Skeletal muscle satellite cell (primary cell): ENCODE results near the gene NR1H4. TPM values are rescaled to one million over a fixed set of nuclear protein-coding genes. Genes with fewer than 3 reads are reported as not detected.
A peak's percentile ranks its signal among the peaks of the same experiment; 100 is the strongest.
"Not testable (repeated sequence)": the region's sequence is repeated elsewhere in the genome, so short reads cannot be mapped to it uniquely, and the experiment has no call there.

Experiments used
- H3K27me3 ChIP-seq: 2 replicates; pipeline ENCODE4 v1.7.0; 2013; ENCODE audit warnings: low read length; ENCODE audit not compliant: control insufficient read depth, insufficient read depth
- H3K36me3 ChIP-seq: 2 replicates; pipeline ENCODE4 v1.7.0; 2013; ENCODE audit warnings: mild to moderate bottlenecking, control low read depth, low read length; ENCODE audit not compliant: insufficient read depth
- H3K4me1 ChIP-seq: 2 replicates; pipeline ENCODE4 v1.7.0; 2013; ENCODE audit warnings: low read length; ENCODE audit not compliant: control insufficient read depth, insufficient read depth
- H3K4me2 ChIP-seq: 2 replicates; pipeline ENCODE4 v1.7.0; 2013; ENCODE audit warnings: mild to moderate bottlenecking, low read length
- H3K4me3 ChIP-seq: 2 replicates; pipeline ENCODE4 v1.7.0; 2013; ENCODE audit warnings: low read length
- H3K9ac ChIP-seq: 2 replicates; pipeline ENCODE4 v1.7.0; 2013; ENCODE audit warnings: mild to moderate bottlenecking, low read depth, low read length, moderate library complexity
- H3K9me3 ChIP-seq: replicated peaks from 2 replicates; pipeline ENCODE4 v1.7.0; 2013; ENCODE audit warnings: mild to moderate bottlenecking, control low read depth, low read length
- total RNA-seq: library from RNA; depleted of rRNA; stranded (reverse); fragments of >200 nt; gene quantifications from 2 replicates; pipeline ENCODE4 v1.2.3, GENCODE V29; 2012; rRNA removed

Gene NR1H4
- not detected in 2 replicates for total RNA-seq

- H3K9me3 ChIP-seq, result no peaks in the 10 kb centered on the region
- H3K36me3 ChIP-seq, result no peaks in the 10 kb centered on the region
- H3K4me3 ChIP-seq, result no peak within 1 kb of the TSS
- peaks cover 7% of the 10 kb centered on the region for H3K27me3 ChIP-seq
- no peak within 1 kb of the TSS for H3K9ac ChIP-seq
- H3K4me2 ChIP-seq, result no peak within 1 kb of the TSS
- no peaks in the 10 kb centered on the region for H3K4me1 ChIP-seq
These were observed at the start of gene NR1H4 for GRCh38 chr12:100473716-100474150. Gene NR1H4 (plus strand): TSS chr12:100473866. CDS start chr12:100493324, 19,458 bp downstream.

GRCh38 chr12:100426145-100426544 is 47.5 kb upstream of the NR1H4 start:
- no peaks in the 10 kb centered on the region for H3K9me3 ChIP-seq
- no peaks in the 10 kb centered on the region for H3K36me3 ChIP-seq
- H3K9ac ChIP-seq, result no peak overlapping the region
- H3K4me1 ChIP-seq, result peaks cover 7% of the 10 kb centered on the region
- H3K4me3 ChIP-seq, result no peak overlapping the region
- no peak overlapping the region for H3K4me2 ChIP-seq
- no peaks in the 10 kb centered on the region for H3K27me3 ChIP-seq

GRCh38 chr12:100427078-100427477 is 46.6 kb upstream of the NR1H4 start:
- no peaks in the 10 kb centered on the region for H3K27me3 ChIP-seq
- no peak overlapping the region for H3K4me3 ChIP-seq
- H3K36me3 ChIP-seq, result no peaks in the 10 kb centered on the region
- peak overlapping the region; percentile 13 for H3K4me2 ChIP-seq
- H3K9ac ChIP-seq, result no peak overlapping the region
- peaks cover 7% of the 10 kb centered on the region for H3K4me1 ChIP-seq
- no peaks in the 10 kb centered on the region for H3K9me3 ChIP-seq

- H3K4me3 ChIP-seq, H3K9ac ChIP-seq, H3K4me1 ChIP-seq, H3K36me3 ChIP-seq, H3K4me2 ChIP-seq, H3K27me3 ChIP-seq, H3K9me3 ChIP-seq: not testable (repeated sequence)
These were observed 43.4 kb upstream of the NR1H4 start for GRCh38 chr12:100430251-100430650.

- no peaks in the 10 kb centered on the region for H3K36me3 ChIP-seq
- no peaks in the 10 kb centered on the region for H3K9me3 ChIP-seq
- no peak overlapping the region for H3K9ac ChIP-seq
These were observed 40.0 kb upstream of the NR1H4 start for GRCh38 chr12:100433701-100434100.

GRCh38 chr12:100434177-100434576 is 39.5 kb upstream of the NR1H4 start:
- H3K4me1 ChIP-seq, result no peaks in the 10 kb centered on the region
- no peak overlapping the region for H3K9ac ChIP-seq
- no peaks in the 10 kb centered on the region for H3K27me3 ChIP-seq
- no peak overlapping the region for H3K4me2 ChIP-seq
- H3K9me3 ChIP-seq, result no peaks in the 10 kb centered on the region
- no peak overlapping the region for H3K4me3 ChIP-seq
- H3K36me3 ChIP-seq, result no peaks in the 10 kb centered on the region

More at GRCh38 chr12:100433701-100434100, 40.0 kb upstream of the NR1H4 start:
- H3K4me3 ChIP-seq, result no peak overlapping the region
- no peaks in the 10 kb centered on the region for H3K27me3 ChIP-seq
- no peak overlapping the region for H3K4me2 ChIP-seq
- H3K4me1 ChIP-seq, result no peaks in the 10 kb centered on the region

- Histone ChIP-seq H3K4me1 (no peaks in the 10 kb centered on the region), H3K36me3 (no peaks in the 10 kb centered on the region), H3K27me3 (peaks cover 4% of the 10 kb centered on the region), H3K9ac (no peak overlapping the region), H3K9me3 (no peaks in the 10 kb centered on the region), H3K4me2 (no peak overlapping the region), H3K4me3 (no peak overlapping the region)
These were observed 37.7 kb upstream of the NR1H4 start for GRCh38 chr12:100435957-100436356.

GRCh38 chr12:100437038-100437841 is 36.4 kb upstream of the NR1H4 start:
- Histone ChIP-seq H3K36me3 (no peaks in the 10 kb centered on the region), H3K9me3 (no peaks in the 10 kb centered on the region), H3K4me1 (no peaks in the 10 kb centered on the region), H3K9ac (no peak overlapping the region), H3K4me2 (no peak overlapping the region), H3K27me3 (peaks cover 12% of the 10 kb centered on the region), H3K4me3 (no peak overlapping the region)

GRCh38 chr12:100439797-100440196 is 33.9 kb upstream of the NR1H4 start:
- H3K27me3 ChIP-seq, result peaks cover 12% of the 10 kb centered on the region
- no peaks in the 10 kb centered on the region for H3K4me1 ChIP-seq
- no peak overlapping the region for H3K4me3 ChIP-seq
- H3K9me3 ChIP-seq, result no peaks in the 10 kb centered on the region
- H3K4me2 ChIP-seq, result no peak overlapping the region
- no peaks in the 10 kb centered on the region for H3K36me3 ChIP-seq
- no peak overlapping the region for H3K9ac ChIP-seq

GRCh38 chr12:100442403-100442802 is 31.3 kb upstream of the NR1H4 start:
- Histone ChIP-seq H3K27me3 (peaks cover 14% of the 10 kb centered on the region), H3K9ac (no peak overlapping the region), H3K4me2 (no peak overlapping the region), H3K4me1 (no peaks in the 10 kb centered on the region), H3K4me3 (no peak overlapping the region), H3K36me3 (no peaks in the 10 kb centered on the region), H3K9me3 (no peaks in the 10 kb centered on the region)

GRCh38 chr12:100443434-100443833 is 30.2 kb upstream of the NR1H4 start:
- H3K9me3 ChIP-seq, result no peaks in the 10 kb centered on the region
- H3K27me3 ChIP-seq, result peaks cover 17% of the 10 kb centered on the region
- no peak overlapping the region for H3K9ac ChIP-seq
- H3K4me1 ChIP-seq, result no peaks in the 10 kb centered on the region
- no peak overlapping the region for H3K4me3 ChIP-seq
- no peaks in the 10 kb centered on the region for H3K36me3 ChIP-seq
- no peak overlapping the region for H3K4me2 ChIP-seq

- Histone ChIP-seq H3K4me1 (no peaks in the 10 kb centered on the region), H3K9me3 (no peaks in the 10 kb centered on the region), H3K36me3 (no peaks in the 10 kb centered on the region), H3K27me3 (peaks cover 23% of the 10 kb centered on the region), H3K9ac (no peak overlapping the region), H3K4me3 (no peak overlapping the region), H3K4me2 (no peak overlapping the region)
These were observed 28.6 kb upstream of the NR1H4 start for GRCh38 chr12:100445081-100445481.
